ENCODE results near the gene ALG9. TPM values are rescaled to one million over a fixed set of nuclear protein-coding genes. Genes with fewer than 3 reads are reported as not detected.

The ALG9 gene
- total RNA-seq, 4 donors from 2014 or later: 26.2 to 74.3 (median 31.4) TPM

DNA sequence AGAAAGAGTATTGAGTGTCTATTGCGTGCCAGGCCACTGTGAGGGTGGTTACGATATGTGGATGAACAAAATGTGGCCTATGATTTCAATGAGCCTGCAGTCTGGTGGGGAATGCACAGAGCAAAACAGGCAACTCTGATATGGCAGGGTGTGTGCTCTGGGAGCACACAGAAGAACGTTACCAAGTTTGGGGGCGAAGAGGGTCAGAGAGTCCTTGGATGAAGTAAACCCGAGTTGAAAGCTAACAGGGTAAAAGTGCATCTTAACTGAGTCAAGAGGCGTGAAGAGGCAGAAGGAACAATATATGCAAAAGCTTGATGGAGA lies 8.2 kb upstream of the ALG9 start:
- Histone ChIP-seq H3K4me3 (peak overlapping the region; percentile 77), H3K27me3 (no peaks in the 10 kb centered on the region)

GRCh38 chr11:111878849-111879636 lies 7.7 kb upstream of the ALG9 start, which contains the start of the genes CFAP68 and FDXACB1:
TSS of gene CFAP68 (plus strand) at chr11:111879541. CDS start at chr11:111879561, 20 bp downstream.
TSS of gene FDXACB1 (minus strand) at chr11:111879165. CDS start at chr11:111879132, 33 bp downstream.
- peaks cover 20% of the 10 kb centered on the region for H3K4me1 ChIP-seq
- peak; percentile 98 for DNase-seq (ENCODE audit: low spot score in 2 of 2)
- peak within 1 kb of the TSS; percentile 94 for H3K27ac ChIP-seq
- H3K9me3 ChIP-seq: no peaks in the 10 kb centered on the region
- WGBS: under 1% methylated on average over 47 of the region's 55 CpGs
- no peaks in the 10 kb centered on the region for H3K27me3 ChIP-seq
- peak; percentile 29 to 90 (median 44) for TF ChIP-seq POLR2AphosphoS5 (IDR thresholded peaks at IDR 0.05)
- TF ChIP-seq, protein P1, sequence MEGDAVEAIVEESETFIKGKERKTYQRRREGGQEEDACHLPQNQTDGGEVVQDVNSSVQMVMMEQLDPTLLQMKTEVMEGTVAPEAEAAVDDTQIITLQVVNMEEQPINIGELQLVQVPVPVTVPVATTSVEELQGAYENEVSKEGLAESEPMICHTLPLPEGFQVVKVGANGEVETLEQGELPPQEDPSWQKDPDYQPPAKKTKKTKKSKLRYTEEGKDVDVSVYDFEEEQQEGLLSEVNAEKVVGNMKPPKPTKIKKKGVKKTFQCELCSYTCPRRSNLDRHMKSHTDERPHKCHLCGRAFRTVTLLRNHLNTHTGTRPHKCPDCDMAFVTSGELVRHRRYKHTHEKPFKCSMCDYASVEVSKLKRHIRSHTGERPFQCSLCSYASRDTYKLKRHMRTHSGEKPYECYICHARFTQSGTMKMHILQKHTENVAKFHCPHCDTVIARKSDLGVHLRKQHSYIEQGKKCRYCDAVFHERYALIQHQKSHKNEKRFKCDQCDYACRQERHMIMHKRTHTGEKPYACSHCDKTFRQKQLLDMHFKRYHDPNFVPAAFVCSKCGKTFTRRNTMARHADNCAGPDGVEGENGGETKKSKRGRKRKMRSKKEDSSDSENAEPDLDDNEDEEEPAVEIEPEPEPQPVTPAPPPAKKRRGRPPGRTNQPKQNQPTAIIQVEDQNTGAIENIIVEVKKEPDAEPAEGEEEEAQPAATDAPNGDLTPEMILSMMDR (IDR thresholded peaks at IDR 0.05): peak; percentile 96 to 97
- TF ChIP-seq EP300 (IDR thresholded peaks at IDR 0.05): peak; percentile 69
- peak in 1 of 2 donors; percentile 33 for TF ChIP-seq POLR2A (IDR thresholded peaks at IDR 0.05)
- H3K36me3 ChIP-seq: peaks cover 3% of the 10 kb centered on the region
- peak within 1 kb of the TSS; percentile 77 for H3K4me3 ChIP-seq

More for the DNA sequence above, 8.2 kb upstream of the ALG9 start:
- peaks cover 20% of the 10 kb centered on the region for H3K4me1 ChIP-seq
- H3K9me3 ChIP-seq: no peaks in the 10 kb centered on the region
- peak overlapping the region; percentile 94 for H3K27ac ChIP-seq
- DNase-seq (ENCODE audit: low spot score in 2 of 2): no peak
- peaks cover 3% of the 10 kb centered on the region for H3K36me3 ChIP-seq
- WGBS: 47% methylated on average over 6 of the region's 6 CpGs
- TF ChIP-seq, protein P1 (IDR thresholded peaks at IDR 0.05): no peak
- TF ChIP-seq POLR2AphosphoS5 (IDR thresholded peaks at IDR 0.05) (no peak), EP300 (IDR thresholded peaks at IDR 0.05) (no peak), POLR2A (IDR thresholded peaks at IDR 0.05) (no peak)

GRCh38 chr11:111878385-111878848 lies 7.0 kb upstream of the ALG9 start:
- under 1% methylated on average over 13 of the region's 13 CpGs for WGBS
- Histone ChIP-seq H3K27ac (peak overlapping the region; percentile 94), H3K4me3 (peak overlapping the region; percentile 77), H3K27me3 (no peaks in the 10 kb centered on the region), H3K4me1 (peaks cover 20% of the 10 kb centered on the region), H3K9me3 (no peaks in the 10 kb centered on the region), H3K36me3 (peaks cover 2% of the 10 kb centered on the region)
- TF ChIP-seq POLR2A (IDR thresholded peaks at IDR 0.05) (no peak), EP300 (IDR thresholded peaks at IDR 0.05) (no peak), POLR2AphosphoS5 (IDR thresholded peaks at IDR 0.05) (no peak)
- TF ChIP-seq, protein P1 (IDR thresholded peaks at IDR 0.05): no peak
- DNase-seq (ENCODE audit: low spot score in 2 of 2): no peak

- peak overlapping the region; percentile 78 for H3K27ac ChIP-seq
- DNase-seq (ENCODE audit: low spot score in 2 of 2): no peak
These were observed 346 bp upstream of the ALG9 start for GRCh38 chr11:111871693-111872161.

More at GRCh38 chr11:111871693-111872161, 346 bp upstream of the ALG9 start:
- Histone ChIP-seq H3K9me3 (no peaks in the 10 kb centered on the region), H3K4me1 (peaks cover 22% of the 10 kb centered on the region), H3K27me3 (no peaks in the 10 kb centered on the region), H3K4me3 (peak overlapping the region; percentile 72), H3K36me3 (peaks cover 19% of the 10 kb centered on the region)
- TF ChIP-seq POLR2AphosphoS5 (IDR thresholded peaks at IDR 0.05) (no peak), EP300 (IDR thresholded peaks at IDR 0.05) (no peak), POLR2A (IDR thresholded peaks at IDR 0.05) (no peak)
- TF ChIP-seq, protein P1 (IDR thresholded peaks at IDR 0.05): no peak
- 51% methylated on average over 5 of the region's 5 CpGs for WGBS
